GM19328 (cell line): Measurements from ENCODE around the gene DBF4.
A peak's percentile ranks its signal among the peaks of the same experiment; 100 is the strongest.
"Not testable (repeated sequence)": the region's sequence is repeated elsewhere in the genome, so short reads cannot be mapped to it uniquely, and the experiment has no call there.

Experiments used
- ATAC-seq: cut with Tn5 transposase; IDR thresholded peaks from one replicate; pipeline ENCODE4 v1.9.1; 2021; ENCODE audit warnings: mild to moderate bottlenecking, moderate library complexity; ENCODE audit not compliant: unreplicated experiment

DBF4 gene

DNA sequence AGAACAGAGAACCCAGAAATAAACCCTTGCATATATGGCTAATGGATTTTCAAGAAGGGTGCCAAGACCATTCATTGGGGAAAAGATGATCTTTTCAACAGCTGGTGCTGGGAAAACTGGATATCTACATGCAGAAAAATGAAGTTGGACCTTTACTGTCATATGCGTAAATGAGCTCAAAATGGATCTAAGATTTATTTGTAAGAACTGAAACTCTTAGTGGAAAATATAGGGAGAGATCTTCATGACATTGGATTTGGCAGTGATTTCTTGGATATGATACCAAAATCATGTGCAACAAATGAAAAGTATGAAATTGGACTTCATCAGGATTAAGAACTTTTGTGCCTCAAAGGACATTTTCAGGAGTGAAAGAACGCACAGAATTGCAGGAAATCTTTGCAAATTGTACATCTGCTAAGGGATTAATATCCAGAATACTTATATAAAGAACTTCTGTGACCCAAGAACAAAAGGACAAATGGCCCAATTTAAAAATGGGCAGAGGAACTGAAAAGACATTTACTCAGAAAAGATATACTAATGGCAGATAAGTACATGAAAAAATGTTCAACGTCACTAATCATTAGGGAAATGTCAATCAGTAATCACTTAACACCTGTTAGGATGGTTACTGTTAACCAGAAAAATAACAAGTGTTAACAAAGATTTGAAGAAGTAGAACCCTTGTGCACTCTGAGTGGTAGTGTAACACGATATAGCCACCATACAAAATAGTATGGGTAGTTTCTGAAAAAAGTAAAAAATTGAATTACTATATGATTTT lies 6.1 kb downstream of the DBF4 start:
- no peak for ATAC-seq

GRCh38 chr7:87885018-87885417 lies 8.7 kb downstream of the DBF4 start:
- no peak for ATAC-seq

- ATAC-seq = no peak
Measured at GRCh38 chr7:87886875-87887274, 10.6 kb downstream of the DBF4 start.

- no peak for ATAC-seq
Measured at GRCh38 chr7:87895363-87895762, 19.1 kb downstream of the DBF4 start.

DNA sequence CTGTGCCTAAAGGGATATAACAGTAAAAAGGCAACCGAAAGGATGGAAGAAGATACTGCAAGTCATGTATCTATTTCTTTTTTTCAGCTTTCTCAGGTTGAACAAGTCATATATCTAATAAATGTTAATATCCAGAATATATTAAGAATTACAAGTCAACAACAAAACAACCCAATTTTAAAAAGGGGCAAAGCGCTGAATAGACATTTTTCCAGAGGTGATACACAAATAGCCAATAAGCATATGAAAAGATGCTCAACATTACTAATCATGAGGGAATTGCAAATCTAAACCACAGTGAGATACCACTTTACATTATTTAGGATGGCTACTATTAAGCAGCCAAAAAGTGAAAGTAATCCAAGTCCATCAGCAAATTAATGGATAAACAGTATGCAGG lies 23.0 kb downstream of the DBF4 start:
- no peak for ATAC-seq

- ATAC-seq = not testable (repeated sequence)
Measured at GRCh38 chr7:87907136-87907906, 31.0 kb downstream of the DBF4 start.

- ATAC-seq = not testable (repeated sequence)
Measured at GRCh38 chr7:87908814-87909213, 32.5 kb downstream of the DBF4 start.

DNA sequence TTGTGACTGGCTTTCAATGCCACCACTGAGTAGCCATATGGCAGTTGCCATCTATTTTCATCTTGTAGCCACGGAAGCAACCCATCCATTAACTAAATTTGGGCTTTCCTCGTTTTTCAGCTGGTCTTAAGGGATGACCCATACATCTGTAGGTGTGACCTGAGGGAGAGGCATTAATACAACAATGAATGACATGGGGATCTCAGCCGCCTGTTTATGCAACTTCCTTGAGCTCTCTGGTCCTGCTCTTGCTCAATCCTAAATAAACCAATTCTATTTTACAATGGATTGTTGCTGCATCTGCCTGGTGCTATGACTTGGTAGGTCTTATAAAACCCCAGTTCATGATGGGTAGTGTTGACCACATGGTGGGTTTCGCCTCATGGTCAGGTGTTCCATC lies 35.8 kb downstream of the DBF4 start:
- ATAC-seq = no peak

DNA sequence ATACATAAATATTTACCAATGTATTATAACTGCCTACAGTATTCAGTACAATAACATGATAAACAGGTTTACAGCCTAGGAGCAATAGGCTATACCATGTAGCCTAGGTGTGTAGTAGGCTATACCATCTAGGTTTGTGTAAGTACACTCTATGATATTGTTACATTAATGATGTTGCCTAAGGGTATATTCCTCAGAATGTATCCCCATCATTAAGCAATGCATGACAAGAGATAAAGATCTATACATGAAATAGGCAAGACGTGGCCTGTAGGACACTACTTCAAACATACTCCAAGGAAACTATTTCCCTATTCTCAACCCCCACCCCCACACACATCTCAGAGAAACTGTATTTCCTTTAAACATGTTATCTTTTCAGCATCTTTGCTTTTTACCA lies 42.4 kb downstream of the DBF4 start:
- ATAC-seq = no peak

DNA sequence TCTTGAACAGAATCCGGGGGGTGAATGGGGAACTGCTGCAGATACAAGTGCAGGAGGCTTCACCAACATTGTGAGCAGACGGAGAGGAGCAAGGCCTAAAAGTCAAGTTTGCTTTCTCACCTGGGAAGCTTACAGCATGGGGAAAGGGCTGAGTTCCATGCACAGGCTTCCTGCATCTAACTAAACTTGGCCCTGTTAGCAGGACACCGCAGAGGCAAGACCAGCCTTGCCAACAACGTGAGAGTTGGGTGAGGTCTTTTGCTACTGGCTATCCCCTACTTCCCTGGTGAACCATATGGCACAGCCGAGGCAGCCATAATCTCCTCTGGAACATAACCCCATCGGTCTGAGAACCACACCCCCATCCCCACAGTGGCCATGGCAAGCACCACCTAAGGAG lies 43.6 kb downstream of the DBF4 start:
- ATAC-seq = no peak

DNA sequence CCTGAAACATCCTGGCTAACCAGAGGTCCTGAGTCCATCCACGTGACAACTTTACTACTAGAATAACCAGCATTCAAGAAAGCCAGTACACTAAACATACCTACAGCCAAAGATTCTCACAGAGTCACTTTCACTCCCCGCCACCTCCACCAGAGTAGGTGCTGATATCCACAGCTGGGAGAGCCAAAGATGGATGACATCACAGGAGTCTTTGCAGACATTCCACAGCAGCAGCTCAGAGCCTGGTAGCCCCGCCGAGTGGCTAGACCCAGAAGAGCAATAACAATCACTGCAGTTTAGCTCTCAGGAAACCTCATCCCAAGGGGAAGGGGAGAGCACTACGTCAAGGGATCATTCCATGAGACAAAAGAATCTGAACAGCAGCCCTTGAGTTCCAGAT lies 44.3 kb downstream of the DBF4 start:
- no peak for ATAC-seq

DNA sequence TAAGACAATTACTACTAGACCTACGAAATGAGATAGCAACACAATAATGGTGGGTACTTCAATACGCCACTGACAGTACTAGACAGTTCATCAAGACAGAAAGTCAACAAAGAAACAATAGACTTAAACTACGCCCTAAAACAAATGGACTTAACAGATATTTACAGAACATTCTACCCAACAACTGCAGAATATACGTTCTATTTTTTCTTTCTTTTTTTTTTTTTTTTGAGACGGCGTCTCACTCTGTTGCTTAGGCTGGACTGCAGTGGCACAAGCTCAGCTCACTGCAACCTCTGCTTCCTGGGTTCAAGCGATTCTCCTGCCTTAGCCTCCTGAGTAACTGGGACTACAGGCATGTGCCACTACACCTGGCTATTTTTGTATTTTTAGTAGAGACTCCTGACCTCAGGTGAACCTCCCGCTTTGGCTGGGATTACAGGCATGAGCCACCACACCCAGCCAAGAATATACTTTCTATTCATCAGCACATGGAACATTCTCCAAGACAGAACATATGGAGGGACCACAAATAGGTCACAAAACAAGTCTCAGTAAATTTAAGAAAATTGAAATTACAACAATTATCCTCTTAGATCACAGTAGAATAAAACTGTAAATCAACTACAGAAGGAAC lies 46.6 kb downstream of the DBF4 start:
- ATAC-seq = not testable (repeated sequence)

- ATAC-seq = peak; percentile 98
Measured at GRCh38 chr7:87926581-87927461, 50.5 kb downstream of the DBF4 start.

GRCh38 chr7:87933605-87933952 lies 57.3 kb downstream of the DBF4 start:
- ATAC-seq = peak; percentile 25

GRCh38 chr7:87933953-87934698 lies 57.8 kb downstream of the DBF4 start, which contains the start of gene ADAM22:
Gene ADAM22 (plus strand): TSS chr7:87934251. CDS start chr7:87934466, 215 bp downstream.
- ATAC-seq = peak; percentile 98

- no peak for ATAC-seq
Measured at GRCh38 chr7:87934699-87935383, 58.5 kb downstream of the DBF4 start.

DNA sequence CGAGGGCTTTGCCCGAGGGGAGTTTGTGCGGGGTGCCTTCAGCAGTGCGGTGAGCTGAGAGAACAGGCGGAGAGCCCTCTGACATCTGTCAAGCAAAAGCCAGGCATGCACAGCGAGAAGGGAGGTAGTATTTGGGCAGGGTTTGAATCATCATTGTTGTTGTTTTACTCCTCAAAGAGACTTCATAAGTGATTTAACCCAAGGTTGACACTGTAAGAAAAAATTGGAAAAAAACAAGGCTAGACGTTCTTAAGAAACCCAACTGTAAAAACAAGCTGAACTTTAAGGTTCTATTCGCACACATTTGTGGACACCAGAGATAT lies 59.1 kb downstream of the DBF4 start:
- ATAC-seq = no peak

DNA sequence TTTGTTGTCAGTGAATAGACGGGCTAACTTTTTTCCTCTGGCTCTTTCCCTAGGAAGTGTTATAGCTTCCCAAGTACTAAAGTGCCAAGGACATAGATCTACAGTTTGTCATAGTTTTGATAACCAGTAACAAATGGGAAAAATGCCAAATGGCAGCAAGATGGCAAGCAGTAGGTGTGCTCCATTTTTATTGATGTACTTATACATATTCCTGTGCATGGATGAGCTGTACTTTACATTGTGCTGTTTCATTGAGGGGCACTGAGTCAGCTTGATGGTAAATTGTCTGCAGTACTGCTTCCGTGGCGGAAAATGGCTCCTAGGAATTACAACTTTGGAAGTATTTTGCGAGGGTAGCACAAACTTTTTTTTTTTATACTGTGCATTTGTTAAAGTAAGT lies 64.8 kb downstream of the DBF4 start:
- no peak for ATAC-seq

GRCh38 chr7:87944547-87944946 lies 68.3 kb downstream of the DBF4 start:
- no peak for ATAC-seq

GRCh38 chr7:87945926-87946325 lies 69.6 kb downstream of the DBF4 start:
- ATAC-seq = not testable (repeated sequence)
